ENCODE measurements around the gene CDKN2AIPNL. TPM values are rescaled to one million over a fixed set of nuclear protein-coding genes. Genes with fewer than 3 reads are reported as not detected.
"Not testable (repeated sequence)": the region's sequence is repeated elsewhere in the genome, so short reads cannot be mapped to it uniquely, and the experiment has no call there.

CDKN2AIPNL gene
- total RNA-seq, 2 donors from 2014 or later, result 24.6 to 25.8 TPM

GRCh38 chr5:134410822-134411221, 859 bp downstream of the CDKN2AIPNL start:
- H3K4me3 Mint-ChIP-seq, result peak overlapping the region; percentile 96 to 98
- peaks cover 52% of the 10 kb centered on the region for H3K4me1 Mint-ChIP-seq (ENCODE audit: low read depth)
- no peaks in the 10 kb centered on the region for H3K27me3 Mint-ChIP-seq (ENCODE audit: low read depth)
- H3K9me3 Mint-ChIP-seq, result no peaks in the 10 kb centered on the region
- H3K36me3 Mint-ChIP-seq (ENCODE audit: insufficient read depth in 2 of 2), result peaks cover 0 to 6% of the 10 kb centered on the region in 2 donors
- peak overlapping the region; percentile 89 for H3K27ac Mint-ChIP-seq
- ATAC-seq (replicated peaks in 1 of 2) (no peak), DNase-seq (no peak)

GRCh38 chr5:134409321-134409720, 2.4 kb downstream of the CDKN2AIPNL start:
- peaks cover 0 to 6% of the 10 kb centered on the region in 2 donors for H3K36me3 Mint-ChIP-seq (ENCODE audit: insufficient read depth in 2 of 2)
- H3K9me3 Mint-ChIP-seq, result no peaks in the 10 kb centered on the region
- no peaks in the 10 kb centered on the region for H3K27me3 Mint-ChIP-seq (ENCODE audit: low read depth)
- DNase-seq (no peak), ATAC-seq (replicated peaks in 1 of 2) (no peak)
- H3K4me1 Mint-ChIP-seq (ENCODE audit: low read depth), result peaks cover 55% of the 10 kb centered on the region
- H3K27ac Mint-ChIP-seq, result peak overlapping the region; percentile 30
- peak overlapping the region in 1 of 2 donors; percentile 39 for H3K4me3 Mint-ChIP-seq

- Mint-ChIP-seq H3K36me3 (ENCODE audit: insufficient read depth in 2 of 2) (peaks cover under 1 to 8% of the 10 kb centered on the region in 2 donors), H3K4me3 (no peak overlapping the region), H3K27ac (no peak overlapping the region), H3K4me1 (ENCODE audit: low read depth) (peaks cover 55% of the 10 kb centered on the region), H3K27me3 (ENCODE audit: low read depth) (no peaks in the 10 kb centered on the region), H3K9me3 (no peaks in the 10 kb centered on the region)
- ATAC-seq (replicated peaks in 1 of 2) (peak; percentile 68 to 70), DNase-seq (peak in 1 of 2 donors; percentile 30)
Measured at GRCh38 chr5:134406390-134406789, 5.3 kb downstream of the CDKN2AIPNL start.

GRCh38 chr5:134403951-134404350, 7.7 kb downstream of the CDKN2AIPNL start:
- DNase-seq (no peak), ATAC-seq (replicated peaks in 1 of 2) (no peak)
- peaks cover 2 to 7% of the 10 kb centered on the region in 2 donors for H3K36me3 Mint-ChIP-seq (ENCODE audit: insufficient read depth in 2 of 2)
- H3K4me1 Mint-ChIP-seq (ENCODE audit: low read depth), result peaks cover 34% of the 10 kb centered on the region
- no peaks in the 10 kb centered on the region for H3K27me3 Mint-ChIP-seq (ENCODE audit: low read depth)
- no peak overlapping the region for H3K4me3 Mint-ChIP-seq
- H3K27ac Mint-ChIP-seq, result peak overlapping the region; percentile 79
- no peaks in the 10 kb centered on the region for H3K9me3 Mint-ChIP-seq

GRCh38 chr5:134398609-134399155, 13.0 kb downstream of the CDKN2AIPNL start:
- H3K4me1 Mint-ChIP-seq (ENCODE audit: low read depth), result peaks cover 10% of the 10 kb centered on the region

GRCh38 chr5:134397196-134397595, 14.5 kb downstream of the CDKN2AIPNL start:
- no peaks in the 10 kb centered on the region for H3K27me3 Mint-ChIP-seq (ENCODE audit: low read depth)
- no peaks in the 10 kb centered on the region for H3K9me3 Mint-ChIP-seq
- DNase-seq (no peak), ATAC-seq (replicated peaks in 1 of 2) (no peak)
- no peak overlapping the region for H3K27ac Mint-ChIP-seq
- peaks cover 2% of the 10 kb centered on the region for H3K4me1 Mint-ChIP-seq (ENCODE audit: low read depth)
- peaks cover 3 to 18% of the 10 kb centered on the region in 2 donors for H3K36me3 Mint-ChIP-seq (ENCODE audit: insufficient read depth in 2 of 2)
- no peak overlapping the region for H3K4me3 Mint-ChIP-seq

More at GRCh38 chr5:134398609-134399155, 13.0 kb downstream of the CDKN2AIPNL start:
- Mint-ChIP-seq H3K4me3 (no peak overlapping the region), H3K9me3 (no peaks in the 10 kb centered on the region), H3K27ac (peak overlapping the region; percentile 40), H3K36me3 (ENCODE audit: insufficient read depth in 2 of 2) (peaks cover 2 to 12% of the 10 kb centered on the region in 2 donors), H3K27me3 (ENCODE audit: low read depth) (no peaks in the 10 kb centered on the region)
- DNase-seq, result no peak
- no peak for ATAC-seq (replicated peaks in 1 of 2)

GRCh38 chr5:134396274-134396673, 15.4 kb downstream of the CDKN2AIPNL start:
- ATAC-seq (replicated peaks in 1 of 2), result no peak
- H3K4me3 Mint-ChIP-seq, result no peak overlapping the region
- peaks cover 6% of the 10 kb centered on the region for H3K4me1 Mint-ChIP-seq (ENCODE audit: low read depth)
- H3K36me3 Mint-ChIP-seq (ENCODE audit: insufficient read depth in 2 of 2), result peaks cover 2 to 18% of the 10 kb centered on the region in 2 donors
- peak overlapping the region; percentile 75 for H3K27ac Mint-ChIP-seq
- no peaks in the 10 kb centered on the region for H3K27me3 Mint-ChIP-seq (ENCODE audit: low read depth)
- no peak for DNase-seq
- no peaks in the 10 kb centered on the region for H3K9me3 Mint-ChIP-seq

GRCh38 chr5:134394932-134395331, 16.7 kb downstream of the CDKN2AIPNL start:
- H3K4me1 Mint-ChIP-seq (ENCODE audit: low read depth), result peaks cover 6% of the 10 kb centered on the region
- no peak overlapping the region for H3K27ac Mint-ChIP-seq

GRCh38 chr5:134392301-134392700, 19.4 kb downstream of the CDKN2AIPNL start:
- Mint-ChIP-seq H3K9me3 (no peaks in the 10 kb centered on the region), H3K4me3 (no peak overlapping the region), H3K27ac (peak overlapping the region; percentile 81), H3K36me3 (ENCODE audit: insufficient read depth in 2 of 2) (peaks cover 7 to 34% of the 10 kb centered on the region in 2 donors), H3K4me1 (ENCODE audit: low read depth) (peaks cover 6% of the 10 kb centered on the region), H3K27me3 (ENCODE audit: low read depth) (no peaks in the 10 kb centered on the region)
- no peak for DNase-seq
- ATAC-seq (replicated peaks in 1 of 2), result no peak

More at GRCh38 chr5:134394932-134395331, 16.7 kb downstream of the CDKN2AIPNL start:
- ATAC-seq (replicated peaks in 1 of 2) (no peak), DNase-seq (no peak)
- Mint-ChIP-seq H3K27me3 (ENCODE audit: low read depth) (no peaks in the 10 kb centered on the region), H3K4me3 (no peak overlapping the region), H3K9me3 (no peaks in the 10 kb centered on the region), H3K36me3 (ENCODE audit: insufficient read depth in 2 of 2) (peaks cover 3 to 23% of the 10 kb centered on the region in 2 donors)

GRCh38 chr5:134387443-134387842, 24.2 kb downstream of the CDKN2AIPNL start:
- Mint-ChIP-seq H3K9me3 (no peaks in the 10 kb centered on the region), H3K4me1 (ENCODE audit: low read depth) (peaks cover 23% of the 10 kb centered on the region)

GRCh38 chr5:134383980-134384697, 27.5 kb downstream of the CDKN2AIPNL start:
- DNase-seq, result no peak
- ATAC-seq (replicated peaks in 1 of 2), result no peak
- Mint-ChIP-seq H3K4me1 (ENCODE audit: low read depth) (peaks cover 32% of the 10 kb centered on the region), H3K9me3 (no peaks in the 10 kb centered on the region), H3K36me3 (ENCODE audit: insufficient read depth in 2 of 2) (peaks cover 6 to 28% of the 10 kb centered on the region in 2 donors), H3K4me3 (peak overlapping the region; percentile 6 to 75), H3K27ac (peak overlapping the region; percentile 96), H3K27me3 (ENCODE audit: low read depth) (no peaks in the 10 kb centered on the region)

More at GRCh38 chr5:134387443-134387842, 24.2 kb downstream of the CDKN2AIPNL start:
- H3K27me3 Mint-ChIP-seq (ENCODE audit: low read depth), result no peaks in the 10 kb centered on the region
- H3K4me3 Mint-ChIP-seq, result no peak overlapping the region
- H3K27ac Mint-ChIP-seq, result no peak overlapping the region
- H3K36me3 Mint-ChIP-seq (ENCODE audit: insufficient read depth in 2 of 2), result peaks cover 8 to 32% of the 10 kb centered on the region in 2 donors
- DNase-seq, result no peak
- no peak for ATAC-seq (replicated peaks in 1 of 2)

- DNase-seq; H3K9me3 Mint-ChIP-seq; ATAC-seq (replicated peaks in 1 of 2); H3K27me3 Mint-ChIP-seq (ENCODE audit: low read depth); H3K4me3 Mint-ChIP-seq: not testable (repeated sequence)
- H3K4me1 Mint-ChIP-seq (ENCODE audit: low read depth), result peaks cover 46% of the 10 kb centered on the region
- H3K27ac Mint-ChIP-seq, result peak overlapping the region; percentile 60
- peaks cover 5 to 25% of the 10 kb centered on the region in 2 donors for H3K36me3 Mint-ChIP-seq (ENCODE audit: insufficient read depth in 2 of 2)
Measured at GRCh38 chr5:134382204-134382603, 29.5 kb downstream of the CDKN2AIPNL start.

GRCh38 chr5:134380346-134380745, 31.3 kb downstream of the CDKN2AIPNL start:
- DNase-seq (no peak), ATAC-seq (replicated peaks in 1 of 2) (no peak)
- Mint-ChIP-seq H3K36me3 (ENCODE audit: insufficient read depth in 2 of 2) (peaks cover 7 to 25% of the 10 kb centered on the region in 2 donors), H3K27ac (peak overlapping the region; percentile 65), H3K27me3 (ENCODE audit: low read depth) (no peaks in the 10 kb centered on the region), H3K4me1 (ENCODE audit: low read depth) (peaks cover 58% of the 10 kb centered on the region), H3K9me3 (no peaks in the 10 kb centered on the region), H3K4me3 (no peak overlapping the region)
